GM19467 (cell line): ENCODE results near the gene ITGA2.

Experiments used
- ATAC-seq: cut with Tn5 transposase; IDR thresholded peaks from one replicate; pipeline ENCODE4 v1.9.1; 2021; ENCODE audit warnings: mild to moderate bottlenecking, moderate library complexity; ENCODE audit not compliant: unreplicated experiment

ITGA2 gene

DNA sequence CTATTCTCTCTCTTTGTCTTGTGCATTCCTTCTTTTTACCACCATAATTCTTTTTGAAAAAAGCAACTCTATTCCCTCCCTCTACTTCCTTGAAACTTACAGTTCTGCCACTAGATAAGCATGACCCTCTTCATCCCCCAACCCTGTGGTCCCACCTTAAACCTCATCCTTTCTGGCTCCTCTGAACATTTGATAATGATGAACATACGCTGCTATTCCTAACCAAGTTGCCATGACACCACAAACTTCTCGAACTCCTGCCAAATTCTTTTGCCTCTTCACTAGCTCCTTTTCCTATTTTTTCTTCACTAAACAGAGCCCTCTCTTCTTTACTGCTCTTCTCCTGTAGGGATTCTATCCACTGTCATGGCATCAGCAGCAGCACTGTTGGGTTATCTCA is 63.3 kb downstream of the ITGA2 start:
- ATAC-seq: no peak

DNA sequence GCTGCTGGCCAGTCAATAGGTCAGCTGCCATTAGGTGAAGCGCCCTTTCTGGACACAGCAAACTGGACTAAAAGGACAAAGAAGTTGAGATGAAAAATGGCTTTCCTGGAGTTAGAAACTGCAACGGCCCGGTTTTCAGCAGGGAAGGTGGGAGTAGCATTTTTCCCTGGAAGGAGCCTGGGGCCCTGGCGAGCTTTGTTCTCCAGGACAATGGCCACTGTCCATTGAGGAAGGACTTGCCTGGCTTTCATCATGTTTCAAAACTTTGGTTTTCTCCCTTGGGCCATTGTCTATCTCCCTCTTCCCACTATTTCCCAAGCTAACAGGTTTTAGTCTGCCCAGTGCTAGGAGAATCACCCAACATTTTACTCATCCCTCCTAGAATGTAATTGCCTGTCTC is 64.2 kb downstream of the ITGA2 start:
- no peak for ATAC-seq

DNA sequence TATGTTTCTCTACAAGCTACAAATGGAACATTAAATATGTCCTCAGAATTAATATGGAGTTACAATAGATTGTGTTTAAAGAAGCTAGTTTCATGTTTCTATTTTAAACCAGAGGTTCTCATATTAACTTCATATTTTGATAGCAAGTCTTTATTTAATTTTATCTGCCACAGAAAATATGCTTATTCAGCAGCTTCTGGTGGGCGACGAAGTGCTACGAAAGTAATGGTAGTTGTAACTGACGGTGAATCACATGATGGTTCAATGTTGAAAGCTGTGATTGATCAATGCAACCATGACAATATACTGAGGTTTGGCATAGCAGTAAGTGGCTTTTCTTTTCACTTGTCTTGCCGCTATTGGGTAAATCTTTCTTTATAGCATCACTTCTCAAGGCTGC is 66.2 kb downstream of the ITGA2 start:
- no peak for ATAC-seq

DNA sequence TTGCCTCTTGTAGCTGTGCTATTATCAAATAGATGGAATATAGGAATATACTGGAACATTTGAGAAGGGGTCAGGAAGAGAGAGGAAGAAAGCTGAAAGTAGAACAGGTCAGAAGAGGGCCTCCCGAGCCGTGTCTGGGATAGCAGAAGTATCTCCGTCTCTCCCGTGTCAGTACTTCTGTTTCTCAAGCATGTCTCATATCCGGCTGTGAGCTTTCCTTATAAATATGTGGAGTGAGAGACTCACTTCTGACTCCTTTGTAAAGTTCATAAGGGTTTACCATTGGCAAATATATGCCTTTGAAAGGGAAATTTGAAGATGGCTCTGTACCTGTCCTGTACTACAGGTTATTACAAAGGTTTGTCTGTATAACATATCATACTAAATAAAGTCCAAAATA is 70.1 kb downstream of the ITGA2 start:
- no peak for ATAC-seq

DNA sequence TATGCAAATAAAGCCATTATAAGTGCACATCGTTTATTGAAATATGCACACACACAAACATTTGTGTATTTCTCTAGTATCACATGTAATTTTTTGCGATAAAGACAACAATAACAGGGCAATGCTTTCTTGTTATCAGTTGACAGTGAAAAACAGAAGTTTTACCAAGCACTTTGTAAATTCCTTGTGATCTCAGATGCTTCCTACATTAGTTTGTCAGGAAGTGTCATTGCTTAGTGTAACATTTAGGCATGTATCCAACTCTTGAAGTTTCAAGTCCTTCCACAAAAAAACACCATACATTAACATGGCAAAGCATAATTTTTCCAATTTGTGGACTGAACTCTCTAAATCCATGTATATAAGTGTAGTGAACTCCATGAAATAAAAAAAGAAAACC is 74.0 kb downstream of the ITGA2 start:
- ATAC-seq: no peak

DNA sequence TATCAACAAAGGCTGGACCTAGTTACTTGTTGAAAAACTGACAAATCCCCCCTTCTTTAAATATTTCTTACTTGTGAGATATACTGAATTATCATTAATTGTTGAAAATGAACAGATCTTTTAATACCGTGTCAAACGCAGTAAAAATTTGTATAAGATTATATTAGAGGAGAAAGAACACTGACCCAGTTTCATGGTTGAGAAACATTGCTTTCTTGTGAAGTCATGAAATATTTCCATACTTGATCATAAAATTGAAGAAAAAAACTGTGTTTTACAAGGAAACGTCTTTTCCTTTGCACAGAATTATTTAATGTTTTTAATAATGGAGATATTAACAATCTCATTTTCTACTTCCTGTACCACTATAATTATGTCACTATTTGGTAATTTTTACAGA is 74.6 kb downstream of the ITGA2 start:
- no peak for ATAC-seq

DNA sequence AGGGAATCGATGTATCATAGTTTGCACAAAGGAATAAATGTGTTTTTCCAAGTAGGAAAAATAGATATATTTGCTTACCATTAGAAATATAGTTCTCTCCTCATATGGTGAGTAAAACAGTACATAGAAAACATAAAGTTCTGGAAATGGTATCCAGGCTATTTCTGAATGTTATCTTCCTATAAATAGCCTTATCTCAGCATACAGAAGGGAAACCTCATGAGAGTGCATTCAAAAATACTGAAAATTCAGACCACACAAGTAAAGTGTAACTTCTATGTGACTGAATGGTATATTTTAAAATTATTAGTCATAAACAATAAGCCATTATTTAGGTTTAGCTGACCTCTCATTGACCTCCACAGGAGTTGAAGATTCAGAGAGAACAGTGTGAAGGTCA is 76.9 kb downstream of the ITGA2 start:
- no peak for ATAC-seq

DNA sequence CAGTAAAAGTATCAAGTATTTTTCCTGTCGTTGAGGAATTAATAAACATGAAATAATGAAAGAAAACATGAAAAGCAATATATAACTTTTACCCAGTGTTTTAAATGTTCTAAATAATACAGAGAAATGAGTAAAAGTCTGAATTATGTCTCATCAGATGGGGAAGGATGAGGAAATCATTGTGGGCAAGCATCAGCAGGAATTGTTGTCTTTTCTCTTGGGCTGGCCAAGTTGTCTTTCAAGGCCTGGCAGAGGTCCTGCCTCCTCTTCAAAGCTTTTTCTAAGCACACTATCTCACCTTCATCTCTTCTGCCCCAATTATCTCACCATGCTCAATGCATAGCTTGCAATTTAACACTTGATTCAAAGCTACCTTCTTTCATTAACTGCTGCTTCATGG is 78.5 kb downstream of the ITGA2 start:
- ATAC-seq: no peak

DNA sequence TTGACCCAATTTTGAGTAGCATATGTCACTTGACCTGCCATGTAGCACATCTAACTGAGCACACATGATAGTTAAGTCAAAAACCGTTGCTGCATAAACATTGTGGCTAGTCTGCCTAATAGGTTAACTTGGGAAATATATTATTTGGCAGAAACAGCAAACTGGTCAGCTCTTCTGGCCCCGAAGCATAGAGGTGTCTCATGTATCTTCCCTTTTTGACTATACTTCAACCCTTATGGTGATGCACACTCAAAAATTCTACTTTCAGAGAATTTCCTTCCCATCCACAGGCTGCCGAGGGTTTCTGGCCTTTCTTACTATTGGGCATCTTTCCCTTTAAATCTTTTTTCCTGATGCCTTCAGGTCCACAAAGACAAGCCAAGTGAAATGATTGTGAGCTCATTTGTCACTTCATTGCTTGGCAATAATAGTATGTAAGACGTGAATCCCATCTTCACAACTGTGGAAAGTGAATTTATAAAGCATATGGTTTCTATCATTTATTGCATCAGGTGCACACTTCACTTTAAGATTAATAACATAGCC is 79.2 kb downstream of the ITGA2 start:
- ATAC-seq: no peak

DNA sequence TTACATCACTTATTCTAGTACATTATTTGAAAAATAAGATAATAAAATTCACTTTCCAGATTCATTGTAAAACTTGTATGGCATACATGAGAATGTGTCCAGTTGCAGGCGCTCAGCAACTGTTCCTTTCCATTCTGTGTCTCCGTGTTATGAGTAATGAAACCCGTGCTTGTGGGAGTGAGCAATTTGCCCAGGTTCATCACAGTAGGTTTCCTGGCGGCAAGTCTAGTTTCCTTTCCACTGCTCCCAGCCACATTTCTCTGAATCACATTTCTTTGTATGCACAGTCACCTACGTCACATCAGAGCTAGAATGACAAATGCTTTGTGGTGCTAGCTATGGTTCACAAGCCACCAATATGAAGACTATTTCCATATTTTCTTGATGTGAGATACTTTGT is 80.5 kb downstream of the ITGA2 start:
- ATAC-seq: no peak

DNA sequence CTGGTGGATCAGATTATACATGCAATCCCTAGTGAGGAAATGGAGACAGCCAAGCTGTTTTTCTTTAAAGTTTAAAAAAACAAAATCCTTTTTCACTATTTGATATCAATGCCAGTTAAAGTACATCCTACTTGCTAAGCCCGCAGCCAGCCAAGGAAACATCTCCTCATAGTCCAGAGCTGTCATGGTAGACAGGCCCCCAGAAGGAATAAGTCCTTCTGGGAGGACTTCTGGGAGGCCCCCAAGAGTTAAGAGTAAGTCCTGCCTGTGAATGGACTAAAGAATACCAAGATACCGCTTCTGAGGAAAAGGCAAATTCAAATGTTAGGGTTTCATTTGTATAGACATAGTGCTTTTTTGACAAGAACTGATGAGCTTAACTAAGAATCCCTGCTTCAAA is 82.1 kb downstream of the ITGA2 start:
- ATAC-seq: no peak

DNA sequence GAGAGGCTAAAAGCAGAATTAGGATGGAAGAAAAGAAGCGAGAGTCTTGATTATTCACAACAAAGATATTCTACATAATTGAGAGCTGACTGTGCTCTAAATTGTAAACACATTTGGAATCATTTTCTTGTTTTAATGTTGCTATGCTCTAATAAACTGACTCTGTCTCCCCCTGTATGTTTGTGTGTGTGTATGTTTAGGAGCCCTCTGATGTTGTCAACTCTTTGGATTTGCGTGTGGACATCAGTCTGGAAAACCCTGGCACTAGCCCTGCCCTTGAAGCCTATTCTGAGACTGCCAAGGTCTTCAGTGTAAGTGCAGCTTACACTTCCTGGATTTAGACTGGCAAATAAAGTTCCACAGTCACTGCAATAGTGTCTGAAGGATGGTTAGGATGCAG is 82.6 kb downstream of the ITGA2 start:
- ATAC-seq: no peak

DNA sequence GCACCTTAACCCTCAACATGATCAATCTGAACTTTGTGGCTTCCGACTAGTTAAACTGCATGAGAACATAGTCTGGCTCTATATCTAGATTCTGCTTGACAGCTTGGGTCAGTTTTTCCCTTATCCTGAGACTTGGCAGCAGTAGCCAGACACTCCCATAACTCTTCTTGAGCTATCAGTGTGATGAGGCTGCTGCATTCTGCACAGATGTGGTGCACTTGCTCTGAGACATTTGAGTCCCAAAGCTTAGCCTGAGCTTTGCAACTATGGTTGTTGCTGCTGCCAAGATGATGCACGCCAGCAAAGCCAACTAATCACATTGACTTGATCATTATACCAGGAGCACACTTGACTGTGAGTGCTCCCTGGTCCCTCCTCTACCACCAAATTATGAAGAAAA is 84.2 kb downstream of the ITGA2 start:
- ATAC-seq: no peak

DNA sequence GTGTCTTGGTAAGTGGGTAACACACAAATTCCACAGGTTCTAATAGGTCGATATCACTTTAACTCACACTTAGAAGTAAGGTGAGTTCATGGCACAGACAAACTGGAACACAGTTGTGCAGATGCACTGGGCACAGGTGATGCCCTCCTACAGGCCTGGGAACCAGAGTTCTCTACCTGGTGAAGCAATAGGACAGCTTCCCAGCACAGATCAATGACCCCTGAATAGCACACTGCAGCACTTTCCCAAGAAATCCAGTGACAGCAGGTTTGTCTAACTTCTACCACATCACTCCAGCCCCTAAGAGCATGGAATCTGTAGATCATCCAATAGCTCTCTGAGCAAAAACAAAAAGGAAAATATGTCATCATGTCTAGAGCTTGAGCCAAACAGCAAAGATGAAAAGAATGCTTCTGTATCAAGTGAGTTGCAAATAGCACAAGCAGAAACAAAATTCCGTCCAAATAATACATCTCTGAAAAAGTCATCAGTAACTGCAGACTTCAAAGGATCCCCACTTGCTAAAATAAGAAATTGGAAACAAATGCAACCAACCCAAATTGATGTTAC is 86.9 kb downstream of the ITGA2 start:
- ATAC-seq: no peak

DNA sequence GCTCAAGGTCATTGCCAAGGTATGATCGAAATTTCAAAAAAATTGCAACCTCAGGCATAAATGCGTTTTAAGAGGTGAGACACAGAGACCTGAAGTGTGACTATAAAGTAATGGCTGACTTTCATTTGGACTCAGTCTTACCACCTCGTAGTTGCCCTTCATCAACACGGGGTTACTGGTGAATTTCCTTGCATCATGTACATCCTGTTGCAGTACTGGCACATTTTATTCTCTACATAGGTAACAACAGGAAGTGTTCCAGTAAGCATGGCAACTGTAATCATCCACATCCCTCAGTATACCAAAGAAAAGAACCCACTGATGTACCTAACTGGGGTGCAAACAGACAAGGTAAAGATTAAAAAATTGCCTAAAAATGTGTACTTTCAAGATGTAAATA is 91.1 kb downstream of the ITGA2 start:
- no peak for ATAC-seq

DNA sequence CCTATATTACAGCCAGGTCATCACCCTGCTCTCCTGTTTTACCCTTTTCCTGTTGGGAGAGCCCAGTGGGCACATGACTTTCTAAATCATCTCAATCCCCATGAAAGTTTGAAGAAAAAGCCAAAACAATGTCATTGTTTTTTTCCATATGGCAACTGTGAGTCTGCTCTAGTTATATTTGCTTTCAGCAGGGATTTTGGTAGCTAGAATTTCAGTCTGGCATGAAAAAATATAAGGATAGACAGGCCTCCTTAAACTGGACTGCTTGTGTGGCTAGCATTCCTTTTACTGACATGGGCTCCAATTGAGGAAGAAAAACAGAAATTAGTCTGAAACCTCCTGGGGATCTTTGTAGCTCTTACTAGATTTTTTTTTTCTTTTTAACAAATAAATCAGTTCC is 94.8 kb downstream of the ITGA2 start:
- ATAC-seq: no peak

DNA sequence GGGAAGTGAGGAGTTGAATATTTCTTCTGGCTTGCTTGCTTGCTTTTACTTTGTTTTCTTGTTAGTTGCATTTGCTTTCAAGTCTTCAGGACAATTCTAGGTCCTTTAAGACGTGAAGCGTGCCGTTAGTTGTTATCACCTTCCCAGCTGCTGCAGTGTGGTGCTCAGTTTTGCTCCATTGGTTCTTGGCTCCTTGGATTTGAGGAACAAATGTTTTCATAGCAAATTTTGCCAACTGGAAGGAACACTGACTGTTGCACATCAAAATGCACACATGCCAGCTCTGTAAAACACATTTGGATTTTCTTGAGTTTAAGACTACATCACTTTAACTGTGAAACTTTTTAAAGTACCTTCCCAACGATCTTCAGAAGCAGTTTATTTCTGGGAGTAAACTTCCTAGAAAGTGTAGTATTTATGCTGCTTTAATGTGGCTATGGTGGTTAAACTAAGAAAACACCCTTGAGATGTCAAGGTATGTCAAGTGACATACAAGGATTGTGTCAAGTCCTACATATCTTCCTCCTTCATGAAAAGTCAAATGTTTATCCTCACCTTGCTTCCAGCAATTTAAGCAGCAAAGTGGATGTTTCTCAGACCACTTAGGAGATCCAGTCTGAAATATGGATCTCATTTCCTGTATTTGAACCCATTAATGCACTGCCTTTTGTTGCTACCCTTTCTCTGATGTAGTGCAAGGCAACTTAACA is 95.5 kb downstream of the ITGA2 start:
- no peak for ATAC-seq

DNA sequence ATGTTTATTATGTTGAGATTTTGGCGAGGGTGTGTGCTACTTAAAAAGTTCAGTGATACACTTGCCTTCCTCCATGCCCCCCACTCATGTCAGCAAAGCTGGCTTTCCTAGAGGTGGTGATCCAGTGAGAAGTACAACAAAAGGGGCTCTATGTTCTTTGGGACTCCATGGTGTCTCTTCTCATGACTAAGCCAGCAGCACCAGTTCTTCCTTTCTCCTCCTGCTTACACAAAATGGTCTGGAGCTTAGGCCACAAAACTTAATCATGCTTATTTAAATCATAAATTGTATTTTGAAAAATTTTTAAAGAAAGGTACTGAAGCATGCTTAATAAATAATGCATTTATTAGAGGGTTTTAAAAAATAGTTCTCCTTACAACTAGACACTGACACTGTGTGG is 98.0 kb downstream of the ITGA2 start:
- no peak for ATAC-seq

DNA sequence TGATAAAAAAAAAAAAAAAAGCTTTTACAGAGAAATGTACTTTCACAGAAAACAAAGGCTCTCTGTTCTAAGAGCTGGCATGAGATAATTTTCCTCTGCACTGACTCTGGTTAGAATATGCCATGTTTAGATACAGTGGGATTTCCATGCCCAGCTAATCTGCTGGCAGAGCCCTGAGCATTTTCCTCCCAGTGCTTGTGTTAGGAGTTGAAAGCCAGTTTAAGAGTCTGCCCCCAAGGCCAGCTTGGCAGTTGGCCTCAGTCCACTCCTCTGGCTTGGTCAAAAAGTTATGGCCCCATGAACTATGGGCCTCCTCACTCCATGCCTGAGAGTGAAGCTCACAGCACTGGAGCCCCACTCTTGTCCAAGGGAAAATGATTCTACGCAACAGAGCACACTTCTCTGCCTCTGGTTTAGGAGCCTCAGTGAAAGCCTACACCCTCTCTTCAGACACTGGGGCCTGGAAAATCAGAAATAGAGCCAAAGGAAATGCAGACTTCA is 98.5 kb downstream of the ITGA2 start:
- ATAC-seq: no peak

DNA sequence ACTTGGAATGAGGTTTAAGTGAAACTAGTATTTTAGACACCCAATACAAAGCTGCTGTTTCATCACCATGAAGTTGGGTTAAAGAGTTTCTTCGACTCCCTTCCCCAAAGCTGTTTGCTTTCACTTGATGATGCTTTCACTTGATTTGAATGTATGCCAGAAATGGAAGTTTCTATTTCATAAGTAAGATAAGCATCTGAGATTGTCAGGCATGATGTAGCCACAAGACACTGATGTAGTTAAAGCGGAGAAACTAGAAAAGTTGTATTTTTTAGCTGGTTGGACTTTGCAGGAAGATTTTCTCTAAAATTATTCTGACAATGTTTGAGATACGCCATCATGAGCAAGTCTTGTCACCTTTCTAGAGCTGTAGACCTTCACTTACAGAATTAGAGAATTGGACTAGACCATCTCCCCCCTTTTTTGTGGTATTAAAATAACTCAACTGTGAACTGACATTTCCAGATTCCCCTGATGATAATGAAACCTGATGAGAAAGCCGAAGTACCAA is 100.4 kb downstream of the ITGA2 start:
- ATAC-seq: peak; percentile 87

DNA sequence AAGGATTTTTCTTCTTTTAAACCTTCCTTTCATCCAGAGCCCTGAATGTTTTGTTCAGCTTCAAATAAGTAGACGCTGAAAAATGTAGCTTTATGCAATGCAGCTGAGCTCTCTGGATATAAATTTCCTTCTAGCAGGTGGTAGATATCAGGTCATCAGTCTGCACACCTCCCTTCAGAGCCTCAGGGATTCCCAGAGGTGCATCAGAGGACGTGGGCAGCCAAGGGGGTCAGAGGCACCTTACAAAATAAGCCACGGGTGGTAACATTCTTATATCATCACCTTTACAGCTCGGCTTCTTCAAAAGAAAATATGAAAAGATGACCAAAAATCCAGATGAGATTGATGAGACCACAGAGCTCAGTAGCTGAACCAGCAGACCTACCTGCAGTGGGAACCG is 101.1 kb downstream of the ITGA2 start:
- no peak for ATAC-seq

DNA sequence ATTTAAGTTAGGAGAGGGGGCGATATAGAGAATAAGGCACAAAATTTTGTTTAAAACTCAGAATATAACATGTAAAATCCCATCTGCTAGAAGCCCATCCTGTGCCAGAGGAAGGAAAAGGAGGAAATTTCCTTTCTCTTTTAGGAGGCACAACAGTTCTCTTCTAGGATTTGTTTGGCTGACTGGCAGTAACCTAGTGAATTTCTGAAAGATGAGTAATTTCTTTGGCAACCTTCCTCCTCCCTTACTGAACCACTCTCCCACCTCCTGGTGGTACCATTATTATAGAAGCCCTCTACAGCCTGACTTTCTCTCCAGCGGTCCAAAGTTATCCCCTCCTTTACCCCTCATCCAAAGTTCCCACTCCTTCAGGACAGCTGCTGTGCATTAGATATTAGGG is 102.1 kb downstream of the ITGA2 start:
- ATAC-seq: no peak
